ENCODE results near the gene CDCP1.

CDCP1 gene

DNA sequence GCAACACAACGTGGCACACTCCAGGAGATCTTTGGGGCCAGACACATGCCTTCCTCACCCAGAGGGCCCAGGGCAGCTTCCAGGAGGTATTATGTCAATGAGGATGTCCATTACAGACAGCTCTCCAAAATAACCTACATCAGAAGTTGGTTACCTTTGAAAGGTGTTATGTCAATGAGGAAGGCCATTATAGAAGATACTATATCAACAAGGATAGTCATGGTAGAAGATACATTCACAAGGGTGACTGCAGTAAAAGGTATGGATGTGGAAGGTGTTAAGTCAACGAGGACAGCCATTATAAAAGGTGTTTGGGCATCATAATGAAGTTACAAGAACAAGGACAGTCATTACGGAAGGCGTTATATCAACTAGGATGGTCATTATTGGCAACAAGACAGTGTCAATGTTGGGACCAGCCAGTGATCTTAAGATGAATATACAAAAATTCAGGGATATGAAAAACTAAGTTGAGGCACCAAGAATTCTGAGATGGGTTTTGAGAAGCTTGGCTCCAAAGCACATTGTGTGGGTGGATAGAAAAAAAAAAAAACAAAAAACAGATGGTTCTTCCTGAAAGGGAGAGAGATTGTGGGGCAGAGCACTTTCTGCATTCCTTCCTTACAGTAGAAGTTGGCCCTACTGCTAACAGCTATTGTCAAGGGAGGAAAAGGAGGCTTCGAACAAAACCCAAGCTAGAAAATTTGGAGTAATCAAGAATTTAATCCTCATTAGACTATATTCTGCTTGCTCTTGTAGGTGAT, 11.2 kb downstream of the CDCP1 start:
- DNase-seq: no peak

DNA sequence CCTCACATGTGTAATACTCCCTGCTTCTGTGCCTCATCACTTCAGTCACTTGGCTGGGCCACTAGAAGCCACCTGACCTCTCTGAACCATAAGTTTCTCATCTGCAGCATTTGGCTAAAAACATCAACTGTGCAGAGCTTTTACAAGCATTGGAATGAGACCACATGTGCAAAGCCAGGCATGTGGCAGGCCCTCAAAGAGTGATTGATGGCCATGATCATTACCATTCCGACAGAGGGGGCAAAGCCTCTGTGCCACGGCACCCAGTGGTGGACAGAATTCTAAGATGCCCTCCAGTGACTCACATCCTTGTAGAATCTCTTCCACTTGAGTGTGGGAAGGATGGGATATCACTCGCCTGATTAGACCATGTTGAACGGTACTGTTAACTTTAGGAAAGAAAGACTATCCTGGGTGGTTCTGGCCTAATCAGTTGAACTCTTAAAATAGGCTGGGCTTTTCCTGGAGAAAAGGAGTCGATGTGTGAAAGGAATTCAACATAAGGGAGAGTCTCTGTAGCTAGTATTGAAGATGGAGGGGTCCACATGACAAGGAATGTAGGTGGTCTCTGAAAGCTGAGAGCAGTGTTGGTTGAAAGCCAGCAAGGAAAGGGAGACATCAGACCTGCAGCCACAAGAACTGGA, 13.5 kb downstream of the CDCP1 start:
- no peak for DNase-seq

DNA sequence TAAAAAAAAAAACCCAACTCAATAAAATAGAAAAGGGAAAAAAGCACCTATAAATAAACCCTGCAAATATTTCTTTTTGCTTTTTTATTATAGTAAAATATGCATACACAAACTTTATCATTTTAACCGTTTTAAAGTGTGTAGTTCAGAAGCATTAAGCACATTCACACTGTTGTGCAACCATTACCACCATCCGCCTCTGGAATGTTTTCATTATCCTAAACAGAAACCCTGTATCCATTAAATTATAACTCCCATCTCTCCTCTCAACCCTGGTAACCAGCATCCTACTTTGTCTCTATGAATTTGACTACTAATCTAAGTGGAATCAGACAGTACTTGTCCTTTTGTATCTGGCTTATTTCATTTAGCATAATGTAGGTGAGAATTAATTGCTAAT, 15.0 kb downstream of the CDCP1 start:
- DNase-seq: no peak

DNA sequence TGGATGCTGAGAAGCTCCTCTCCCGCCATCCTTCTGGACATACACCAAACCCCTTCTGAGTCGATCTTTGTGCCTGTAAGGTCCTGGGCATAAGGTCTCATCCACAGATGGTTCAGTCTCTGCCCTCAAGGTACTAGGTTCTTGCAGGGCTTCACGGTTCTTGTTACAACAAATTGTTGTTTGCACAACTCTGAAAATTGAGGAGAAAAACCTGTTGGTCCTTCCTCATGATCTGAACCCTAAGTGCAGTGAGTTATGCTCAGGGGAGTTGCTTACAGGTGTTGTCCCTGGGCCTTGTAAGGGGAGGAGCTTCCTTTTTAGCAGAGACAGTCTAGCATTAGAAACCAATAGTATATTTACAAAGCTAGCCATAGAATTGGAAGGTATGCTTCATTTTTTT, 15.7 kb downstream of the CDCP1 start:
- no peak for DNase-seq

DNA sequence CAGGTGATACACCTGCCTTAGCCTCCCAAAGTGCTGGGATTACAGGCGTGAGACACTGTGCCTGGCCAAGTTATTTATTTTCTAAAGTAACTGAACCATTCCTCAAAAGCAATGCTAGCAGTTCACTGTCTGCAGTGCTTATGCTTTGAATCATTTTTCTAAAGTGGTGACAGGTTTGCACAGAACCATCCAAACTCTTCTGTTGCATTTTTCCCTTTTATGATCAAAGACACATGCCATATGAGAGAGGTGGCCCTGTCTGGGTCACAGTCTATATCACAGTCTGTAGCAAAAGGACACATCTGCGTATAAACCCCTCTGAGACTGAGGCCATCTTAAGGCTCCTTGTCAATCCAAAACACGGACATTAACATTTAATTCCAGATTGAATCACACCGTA, 17.2 kb downstream of the CDCP1 start:
- DNase-seq: no peak

DNA sequence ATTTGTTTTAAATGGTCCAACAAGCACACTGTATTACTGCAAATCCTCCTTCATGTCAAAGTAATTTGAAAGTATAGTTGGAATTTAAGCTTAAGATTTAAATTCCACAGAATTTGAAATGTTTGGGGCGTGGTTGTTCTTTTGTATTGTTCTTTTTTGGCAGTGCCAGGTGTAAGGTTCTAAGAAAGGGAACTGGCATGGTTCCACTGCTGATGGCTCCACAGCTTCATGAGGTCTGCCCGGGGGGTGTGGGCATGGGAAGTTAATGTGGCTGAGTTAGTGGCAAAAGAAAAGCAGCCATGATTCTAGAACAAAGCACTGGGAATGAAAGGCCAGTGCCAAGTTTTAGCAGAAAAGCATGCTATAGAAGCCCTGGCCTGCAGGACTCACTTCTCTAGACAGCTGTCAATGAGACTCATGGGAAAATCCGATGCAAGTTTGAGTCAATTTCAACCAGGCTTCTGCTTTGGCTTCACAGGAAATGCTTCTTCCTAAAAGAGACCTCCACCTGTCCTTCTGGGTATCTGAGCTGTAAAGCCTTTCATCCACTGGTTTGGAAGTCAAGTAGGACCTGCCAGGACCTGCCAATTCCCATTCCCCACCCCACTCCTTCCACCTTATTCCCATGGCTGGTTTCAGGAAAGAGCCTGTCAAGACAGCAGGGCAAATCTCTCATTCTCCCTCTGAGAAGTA, 18.9 kb downstream of the CDCP1 start:
- DNase-seq: no peak

DNA sequence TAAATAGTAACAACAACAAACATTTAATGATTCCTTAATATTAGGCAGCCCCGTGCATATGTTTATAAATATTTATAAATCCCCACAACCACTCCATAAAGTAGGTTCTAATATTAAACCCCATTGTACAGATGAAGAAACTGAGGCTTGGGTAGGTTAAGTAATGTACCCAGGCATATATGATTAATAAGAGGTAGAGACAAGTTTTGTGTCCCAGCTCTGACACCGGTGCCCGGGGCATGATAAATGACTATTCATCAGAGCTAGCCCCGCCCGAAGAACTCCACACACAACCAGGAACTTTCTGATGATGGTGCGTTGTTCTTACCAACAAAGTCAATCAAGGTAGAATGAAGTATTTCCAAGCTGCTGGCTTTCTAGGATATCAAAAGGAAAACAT, 19.4 kb downstream of the CDCP1 start:
- no peak for DNase-seq

DNA sequence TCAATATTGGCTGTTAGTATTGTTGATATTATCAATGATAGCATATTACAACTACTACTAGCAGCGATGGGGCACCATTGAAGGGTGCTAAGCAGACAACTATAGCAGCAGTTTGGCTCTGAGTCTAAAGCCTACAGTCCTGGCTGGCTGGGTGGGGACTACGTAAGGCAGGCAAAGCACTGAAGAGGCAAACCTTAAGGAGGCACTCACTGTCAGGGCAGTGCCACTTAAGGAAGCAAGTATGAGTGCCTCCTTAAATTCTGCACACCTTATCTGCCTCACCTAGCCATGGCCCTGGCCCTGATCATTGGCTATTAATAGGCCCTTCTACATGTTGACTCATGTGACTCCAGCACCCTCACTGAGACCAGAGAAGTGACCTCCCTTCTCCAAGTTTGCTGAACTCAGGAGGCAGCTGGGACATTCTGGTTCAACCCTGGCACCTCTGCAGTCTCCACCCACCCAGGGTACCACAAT, 20.6 kb downstream of the CDCP1 start:
- DNase-seq: no peak

DNA sequence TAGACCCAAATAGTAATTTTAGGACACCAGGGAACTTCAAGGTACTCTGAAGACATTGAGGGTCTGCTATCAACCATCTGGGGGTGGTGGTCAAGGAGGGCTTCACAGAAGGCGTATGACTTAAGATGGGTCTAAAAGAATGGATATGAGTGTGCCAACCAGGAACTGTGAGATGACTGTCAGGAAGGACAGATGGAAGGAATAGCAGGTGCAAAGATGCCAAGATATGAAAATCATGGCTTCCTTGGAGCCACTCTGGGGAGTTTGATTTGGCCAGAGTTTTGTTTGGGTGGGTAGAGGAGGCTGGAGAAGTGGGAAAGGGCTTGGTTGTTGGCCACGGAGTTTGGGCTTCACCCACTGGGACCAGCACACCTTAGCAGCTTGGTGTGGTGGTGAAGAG, 21.2 kb downstream of the CDCP1 start:
- no peak for DNase-seq

DNA sequence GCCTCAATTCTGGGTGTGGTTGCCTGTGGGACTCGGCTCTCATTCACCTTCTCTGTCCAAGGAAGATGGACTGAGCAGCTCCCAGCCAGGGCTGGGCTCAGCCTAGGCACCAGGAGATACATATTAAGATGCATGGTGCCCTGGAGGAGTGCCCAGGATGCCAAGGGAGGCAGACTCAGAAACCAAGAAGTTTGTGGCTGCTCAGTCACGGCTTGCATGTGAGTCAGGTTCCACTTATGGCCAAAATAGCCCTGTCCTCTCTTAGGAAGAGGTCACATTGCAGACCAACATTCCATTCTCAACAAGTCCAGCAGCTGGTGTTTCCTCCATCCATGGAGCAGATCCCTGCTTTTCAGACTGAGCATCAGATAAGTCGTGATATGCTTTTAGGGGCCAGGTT, 21.8 kb downstream of the CDCP1 start:
- no peak for DNase-seq

DNA sequence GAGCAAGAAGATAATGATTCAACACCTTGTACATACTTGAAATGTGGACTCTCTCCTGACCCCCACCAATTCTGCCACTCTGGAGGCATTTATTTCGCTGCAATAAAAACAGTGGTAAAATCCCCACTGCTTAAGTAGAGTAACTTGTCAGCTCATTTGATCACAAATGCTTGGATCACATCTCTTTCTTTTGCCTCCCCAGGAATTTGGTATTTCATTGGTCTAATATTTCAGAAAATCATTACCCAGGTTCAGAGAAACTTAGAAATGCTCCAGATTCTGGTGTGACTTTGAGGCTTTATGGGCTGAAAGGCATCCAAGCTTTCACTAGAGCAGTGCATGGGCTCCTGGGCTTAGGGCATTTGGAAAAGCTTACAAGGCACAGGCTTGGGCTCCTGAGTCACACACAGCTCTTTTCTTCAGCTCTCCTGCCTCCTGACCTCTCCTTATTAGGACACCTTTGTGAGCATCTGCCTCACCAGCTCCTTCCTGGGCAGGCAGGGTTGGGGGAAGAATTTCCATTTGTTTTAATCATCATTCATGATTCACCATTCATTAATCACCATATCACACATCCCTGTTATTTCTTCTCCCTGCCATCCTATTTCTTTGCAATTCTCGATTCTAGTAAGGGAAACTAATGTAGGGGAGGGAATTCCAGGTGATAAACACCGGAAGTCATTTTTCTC, 22.5 kb downstream of the CDCP1 start:
- DNase-seq: no peak

DNA sequence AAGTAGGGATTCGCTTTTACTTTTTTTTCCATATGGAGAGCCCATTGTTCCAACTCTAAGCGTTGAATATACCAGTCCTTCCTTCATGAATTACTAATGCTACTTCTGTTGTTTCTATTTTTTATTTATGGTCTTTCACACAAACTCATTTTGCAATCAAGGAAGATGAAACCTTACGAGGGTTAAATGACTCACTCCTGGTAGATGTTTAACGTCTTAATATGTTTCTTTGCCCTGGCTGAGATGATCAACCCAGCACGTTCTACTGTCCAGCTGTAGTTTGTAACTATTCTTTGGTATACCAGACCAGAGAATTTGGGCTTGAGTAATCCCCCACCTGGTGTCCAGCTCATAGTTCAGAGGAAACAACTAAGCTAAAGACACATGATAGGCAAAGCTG, 23.1 kb downstream of the CDCP1 start:
- no peak for DNase-seq

DNA sequence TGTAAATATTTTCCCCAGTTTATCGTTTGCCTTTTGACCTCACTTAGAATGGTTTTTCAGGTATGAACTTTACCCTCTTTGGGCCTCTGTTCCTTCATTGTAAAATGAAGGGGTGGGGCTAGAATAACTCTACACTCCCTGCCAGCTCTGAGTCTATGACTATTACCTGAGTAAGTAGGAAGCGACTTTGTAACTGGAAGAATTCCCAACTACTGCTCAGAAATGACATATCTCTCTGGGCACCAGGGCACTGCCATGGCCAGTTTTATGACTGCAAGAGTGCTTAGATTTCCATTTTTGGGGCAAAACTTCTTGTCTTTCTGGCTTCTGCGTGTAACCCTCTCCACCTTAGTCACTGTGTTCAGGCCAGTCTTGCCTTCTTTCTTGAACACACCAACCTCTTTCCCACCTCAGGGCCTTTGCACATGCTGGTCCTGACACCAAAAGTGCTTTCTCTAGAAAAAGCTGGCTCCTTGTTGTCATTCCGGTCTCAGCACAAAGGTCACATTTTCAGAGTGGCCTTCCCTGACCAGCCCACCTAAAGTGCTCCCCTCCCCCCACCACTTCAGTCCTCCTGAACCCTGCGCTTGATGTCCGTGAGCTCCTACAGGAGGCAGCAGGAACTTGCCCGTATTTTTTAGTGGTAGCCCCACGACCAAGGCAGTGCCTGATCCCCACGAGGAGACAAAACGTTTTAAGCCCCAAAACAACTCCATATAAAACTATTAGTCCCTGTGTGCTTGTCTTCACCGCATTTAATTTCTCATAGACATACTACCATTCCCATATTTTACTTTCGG, 25.6 kb downstream of the CDCP1 start:
- DNase-seq: no peak

DNA sequence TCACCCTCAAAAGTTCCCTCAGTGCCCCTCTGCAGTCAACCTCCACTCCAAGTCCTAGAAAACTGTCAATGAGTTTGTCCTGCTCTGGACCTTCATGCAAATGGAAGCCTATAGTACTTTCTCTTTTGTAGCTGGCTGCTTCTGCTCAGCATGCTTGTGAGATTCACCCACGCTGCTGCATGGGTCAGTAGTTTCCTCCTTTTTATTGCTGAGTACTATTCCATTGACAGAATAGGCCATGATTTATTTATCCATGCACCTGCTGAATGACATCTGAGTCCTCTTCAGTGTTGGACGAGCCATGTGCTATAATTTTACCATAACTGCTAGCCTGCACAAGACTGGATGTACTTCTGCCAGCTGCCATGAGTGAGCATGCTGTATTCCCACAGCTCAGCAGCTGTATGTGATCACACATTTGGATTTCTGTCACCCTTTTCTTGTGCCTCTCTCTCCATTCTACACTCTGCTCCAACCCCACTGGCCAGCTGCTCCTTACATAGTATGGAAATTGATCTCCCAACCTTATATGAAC, 26.3 kb downstream of the CDCP1 start:
- no peak for DNase-seq

DNA sequence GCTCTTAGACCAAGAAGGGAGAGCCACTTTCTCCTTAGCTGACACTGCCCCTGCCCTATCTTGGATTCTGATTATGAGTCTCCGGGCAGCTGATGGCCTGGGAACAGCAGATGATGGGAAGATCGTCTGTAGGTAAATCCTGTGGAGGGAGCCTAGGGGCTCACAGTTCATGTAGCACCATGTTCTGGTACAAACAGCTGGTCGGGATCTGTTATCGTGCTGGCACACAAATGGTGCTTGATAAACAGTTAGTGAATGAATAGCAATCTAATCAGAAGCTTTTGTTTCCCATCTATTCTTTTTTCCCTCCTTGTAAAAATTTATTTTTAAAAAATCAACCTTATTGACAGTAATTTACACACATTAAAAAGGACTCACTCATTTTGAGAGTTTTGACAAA, 26.8 kb downstream of the CDCP1 start:
- no peak for DNase-seq

DNA sequence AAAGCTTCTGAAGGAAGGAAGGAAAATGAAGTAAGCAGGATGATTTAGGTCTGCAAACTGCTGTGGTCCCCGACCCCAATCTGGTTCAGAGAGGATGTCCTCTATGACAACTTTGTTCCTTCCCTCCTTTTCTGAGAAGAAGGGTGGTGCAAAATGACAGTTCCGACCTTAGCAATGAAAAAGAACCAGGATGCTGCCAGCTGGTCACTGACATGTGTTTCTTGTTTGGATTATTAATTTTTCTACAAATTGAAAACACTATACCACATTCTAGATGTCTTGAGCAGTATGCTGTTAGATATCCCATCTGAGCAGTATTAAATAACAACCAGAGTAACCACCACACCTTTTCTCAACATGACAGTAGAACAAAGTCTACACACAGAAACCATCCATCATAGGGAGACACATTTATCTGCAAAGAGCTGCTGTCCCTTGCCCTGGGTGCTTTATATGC, 27.5 kb downstream of the CDCP1 start:
- no peak for DNase-seq

DNA sequence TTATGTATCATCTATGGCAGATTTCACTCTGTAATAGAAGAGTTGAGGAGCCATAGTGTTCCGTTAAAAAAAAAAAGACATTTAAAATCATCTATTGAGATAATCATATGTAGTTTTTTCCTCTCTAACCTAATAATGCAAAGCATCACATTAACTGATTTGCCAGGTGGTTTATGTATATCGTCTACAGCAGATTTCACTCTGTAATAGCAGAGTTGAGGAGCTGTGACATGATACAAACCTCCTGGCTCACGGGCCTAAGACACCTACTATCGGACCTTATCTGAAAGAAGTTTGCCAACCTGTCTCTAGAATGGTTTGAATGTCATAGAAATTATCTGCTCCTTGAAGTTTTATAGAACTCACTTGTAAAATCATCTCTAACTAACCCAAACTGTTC, 29.8 kb downstream of the CDCP1 start:
- DNase-seq: no peak

DNA sequence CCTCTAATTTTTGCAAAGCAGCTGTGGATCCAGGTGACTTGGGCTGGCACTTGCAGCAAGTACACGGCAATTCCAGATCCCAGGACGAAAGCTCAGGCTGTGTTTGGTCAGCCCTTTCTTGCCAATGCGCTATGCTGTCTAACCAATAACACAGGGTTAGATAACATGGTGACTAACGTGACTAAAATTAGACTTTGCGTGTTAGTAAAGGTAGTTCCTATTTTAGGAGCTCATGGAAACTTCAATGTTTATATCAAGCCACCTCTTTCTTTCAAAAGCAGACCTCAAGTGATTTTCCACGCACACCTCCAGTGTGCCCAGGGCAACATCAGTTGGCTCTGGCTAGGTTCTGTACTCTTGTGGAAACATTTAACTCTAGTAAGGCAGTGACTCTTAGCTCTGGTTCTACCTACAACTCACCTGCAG, 32.5 kb downstream of the CDCP1 start:
- DNase-seq: no peak

DNA sequence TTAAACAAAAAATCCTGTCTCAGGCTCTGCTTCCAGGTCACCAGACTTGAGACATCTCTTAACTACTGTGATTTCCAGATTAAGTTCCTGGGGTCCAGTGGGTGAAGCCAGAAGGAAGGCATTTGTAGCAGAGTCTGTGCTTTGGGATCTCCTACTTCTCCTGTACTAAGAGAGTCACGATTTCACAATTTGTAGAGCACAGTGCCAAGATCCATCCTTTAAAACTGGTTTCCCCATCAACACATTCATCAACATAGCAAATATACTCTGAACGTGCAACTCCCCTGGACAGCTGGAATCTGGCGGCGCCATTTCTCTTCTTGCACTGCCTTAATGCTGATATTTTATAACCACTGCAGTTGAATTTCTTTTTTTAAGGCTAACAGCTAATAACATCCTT, 33.2 kb downstream of the CDCP1 start:
- no peak for DNase-seq

DNA sequence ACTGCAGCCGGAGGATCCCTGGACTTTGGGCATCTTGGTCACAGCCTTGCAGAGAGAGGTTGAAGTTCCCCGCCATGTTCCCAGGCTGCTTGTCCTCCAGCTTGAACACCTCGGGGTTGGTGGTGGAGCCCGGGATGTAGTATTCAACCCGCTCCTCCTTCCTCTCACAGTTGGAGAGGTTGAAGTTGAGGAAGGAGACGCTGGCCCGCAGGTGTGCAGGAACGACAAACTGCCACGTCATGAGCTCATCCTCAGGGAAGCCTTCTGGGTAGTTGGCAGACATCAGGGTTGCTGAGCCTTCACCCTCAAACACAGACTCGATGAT, 35.7 kb downstream of the CDCP1 start:
- no peak for DNase-seq

DNA sequence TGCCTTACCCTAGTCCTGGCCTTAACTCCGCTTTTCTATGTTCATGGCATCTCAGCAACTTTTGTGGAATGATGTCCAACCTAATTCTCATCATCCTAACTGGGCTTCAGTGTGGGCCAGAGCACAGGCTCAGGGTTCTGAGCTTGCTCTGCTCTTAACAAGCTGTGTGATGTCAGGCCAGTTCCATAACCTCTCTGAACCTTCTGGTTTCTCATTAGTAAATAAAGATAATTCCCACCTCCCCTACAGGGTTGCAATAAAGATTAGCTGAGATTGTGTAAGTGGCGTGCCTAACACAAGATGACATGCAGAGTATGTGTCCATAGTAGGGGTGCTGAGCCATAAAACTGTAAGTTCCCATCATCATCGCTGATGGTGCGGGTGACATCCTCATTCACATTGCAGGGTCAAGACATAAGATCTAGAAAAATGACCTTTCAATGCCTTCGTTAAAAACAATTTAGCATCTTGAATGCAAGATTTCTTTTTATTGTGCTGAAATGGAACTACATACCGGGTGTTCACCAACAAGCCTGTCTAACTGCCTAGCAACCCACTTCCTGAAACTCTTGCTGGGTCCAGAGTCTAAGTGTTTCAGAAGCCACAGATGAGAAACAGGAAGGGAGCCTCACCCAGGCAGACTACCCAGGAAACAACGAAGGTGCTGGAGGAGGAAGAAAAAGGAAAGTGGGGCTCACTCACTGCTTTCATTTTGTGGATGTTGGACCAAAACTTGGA, 36.2 kb downstream of the CDCP1 start:
- no peak for DNase-seq

DNA sequence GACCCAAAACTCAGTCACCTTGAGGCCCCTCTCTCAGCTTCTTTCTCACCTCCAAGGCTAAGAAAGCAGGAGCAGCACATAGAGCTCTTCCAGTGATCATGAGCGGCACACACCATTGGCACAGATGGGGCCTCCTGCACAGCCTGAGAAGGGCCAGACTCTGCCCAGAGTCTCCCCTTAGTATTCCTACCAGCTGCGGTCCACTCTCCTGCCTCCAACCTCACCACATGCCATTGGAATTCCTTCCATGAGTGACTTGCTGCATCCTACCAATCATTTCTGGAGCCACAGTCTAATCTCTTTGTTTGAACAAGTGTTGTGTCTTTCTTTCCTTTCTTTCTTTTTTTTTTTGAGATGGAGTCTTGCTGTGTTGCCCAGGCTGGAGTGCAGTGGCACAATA, 39.3 kb downstream of the CDCP1 start:
- DNase-seq: no peak
